Ectodermal cell (in vitro differentiated cells): ENCODE measurements around the gene UBTD2.

ENCODE experiments used
- H3K27ac ChIP-seq: 2 replicates; pipeline ENCODE4 v1.7.0; 2013; ENCODE audit warnings: mild to moderate bottlenecking, low read depth, low read length; ENCODE audit not compliant: insufficient read depth, poor library complexity, severe bottlenecking
- H3K27me3 ChIP-seq: 2 replicates; pipeline ENCODE4 v1.7.0; 2013; ENCODE audit warnings: mild to moderate bottlenecking, low read length; ENCODE audit not compliant: insufficient read depth, control insufficient read depth, poor library complexity, severe bottlenecking
- H3K36me3 ChIP-seq: one replicate; pipeline ENCODE4 v1.7.0; 2013; ENCODE audit warnings: low read length; ENCODE audit not compliant: control insufficient read depth, insufficient read depth
- H3K4me1 ChIP-seq: one replicate; pipeline ENCODE4 v1.7.0; 2013; ENCODE audit warnings: low read length; ENCODE audit not compliant: control insufficient read depth, insufficient read depth
- H3K4me3 ChIP-seq: 2 replicates; pipeline ENCODE4 v1.7.0; 2013; ENCODE audit warnings: low read depth, low read length, control low read depth; ENCODE audit not compliant: insufficient read depth
- H3K9me3 ChIP-seq: 2 replicates; pipeline ENCODE4 v1.7.0; 2013; ENCODE audit warnings: mild to moderate bottlenecking, low read length, moderate library complexity; ENCODE audit not compliant: control insufficient read depth
- WGBS, 2 experiments: methylation state at CpG; one replicate each; pipeline ENCODE4 v1.1.7; 2013; ENCODE audit warnings: missing lambda C conversion rate in 2 of 2; 5-methylcytosine and 5-hydroxymethylcytosine counted together

Gene UBTD2

GRCh38 chr5:172248637-172249036 is 34.9 kb downstream of the UBTD2 start:
- 91 to 93% methylated on average over 1 to 2 of the region's 2 CpGs for WGBS, 2 experiments
- H3K4me1 ChIP-seq = no peaks in the 10 kb centered on the region
- H3K27ac ChIP-seq = no peak overlapping the region
- H3K36me3 ChIP-seq = peaks cover 7% of the 10 kb centered on the region
- H3K27me3 ChIP-seq = no peaks in the 10 kb centered on the region
- H3K9me3 ChIP-seq = no peaks in the 10 kb centered on the region
- H3K4me3 ChIP-seq = no peak overlapping the region

- no peak overlapping the region for H3K4me3 ChIP-seq
- no peaks in the 10 kb centered on the region for H3K9me3 ChIP-seq
- 77 to 86% methylated on average over 1 of the region's 1 CpG for WGBS, 2 experiments
- no peaks in the 10 kb centered on the region for H3K27me3 ChIP-seq
- H3K27ac ChIP-seq = no peak overlapping the region
- H3K4me1 ChIP-seq = no peaks in the 10 kb centered on the region
- no peaks in the 10 kb centered on the region for H3K36me3 ChIP-seq
Measured at GRCh38 chr5:172245703-172246125, 37.9 kb downstream of the UBTD2 start.

GRCh38 chr5:172245046-172245445 is 38.5 kb downstream of the UBTD2 start:
- WGBS, 2 experiments = 83 to 98% methylated on average over 1 to 2 of the region's 2 CpGs
- Histone ChIP-seq H3K4me1 (no peaks in the 10 kb centered on the region), H3K27ac (no peak overlapping the region), H3K27me3 (no peaks in the 10 kb centered on the region), H3K36me3 (no peaks in the 10 kb centered on the region), H3K4me3 (no peak overlapping the region), H3K9me3 (no peaks in the 10 kb centered on the region)

GRCh38 chr5:172243302-172243701 is 40.3 kb downstream of the UBTD2 start:
- Histone ChIP-seq H3K27me3 (no peaks in the 10 kb centered on the region), H3K27ac (no peak overlapping the region), H3K4me3 (no peak overlapping the region), H3K4me1 (no peaks in the 10 kb centered on the region), H3K9me3 (no peaks in the 10 kb centered on the region), H3K36me3 (no peaks in the 10 kb centered on the region)
- WGBS, 2 experiments = 93 to 97% methylated on average over 3 of the region's 3 CpGs

GRCh38 chr5:172238334-172238733 is 45.2 kb downstream of the UBTD2 start:
- no peaks in the 10 kb centered on the region for H3K4me1 ChIP-seq
- no peaks in the 10 kb centered on the region for H3K27me3 ChIP-seq
- no peak overlapping the region for H3K27ac ChIP-seq
- peaks cover 1% of the 10 kb centered on the region for H3K36me3 ChIP-seq
- no peaks in the 10 kb centered on the region for H3K9me3 ChIP-seq
- WGBS, 2 experiments = 88 to 95% methylated on average over 1 of the region's 1 CpG
- H3K4me3 ChIP-seq = no peak overlapping the region

GRCh38 chr5:172235827-172236736 is 47.5 kb downstream of the UBTD2 start:
- no peaks in the 10 kb centered on the region for H3K27me3 ChIP-seq
- H3K9me3 ChIP-seq = no peaks in the 10 kb centered on the region
- WGBS, 2 experiments = 86 to 90% methylated on average over 2 to 3 of the region's 3 CpGs
- H3K4me1 ChIP-seq = no peaks in the 10 kb centered on the region
- H3K36me3 ChIP-seq = peaks cover 12% of the 10 kb centered on the region
- no peak overlapping the region for H3K27ac ChIP-seq
- H3K4me3 ChIP-seq = no peak overlapping the region

GRCh38 chr5:172235132-172235780 is 48.3 kb downstream of the UBTD2 start:
- no peak overlapping the region for H3K27ac ChIP-seq
- no peaks in the 10 kb centered on the region for H3K4me1 ChIP-seq
- no peaks in the 10 kb centered on the region for H3K27me3 ChIP-seq
- 74 to 76% methylated on average over 4 of the region's 4 CpGs for WGBS, 2 experiments
- H3K4me3 ChIP-seq = no peak overlapping the region
- H3K9me3 ChIP-seq = no peaks in the 10 kb centered on the region
- H3K36me3 ChIP-seq = peaks cover 12% of the 10 kb centered on the region

GRCh38 chr5:172234031-172234430 is 49.5 kb downstream of the UBTD2 start:
- Histone ChIP-seq H3K9me3 (no peaks in the 10 kb centered on the region), H3K27ac (no peak overlapping the region), H3K27me3 (no peaks in the 10 kb centered on the region), H3K36me3 (peaks cover 12% of the 10 kb centered on the region), H3K4me1 (no peaks in the 10 kb centered on the region), H3K4me3 (no peak overlapping the region)
- WGBS, 2 experiments = 93 to 98% methylated on average over 3 to 4 of the region's 4 CpGs

GRCh38 chr5:172229904-172230303 is 53.7 kb downstream of the UBTD2 start:
- no CpG with 5 or more reads among the region's 1 CpG for WGBS, 2 experiments
- Histone ChIP-seq H3K4me1 (no peaks in the 10 kb centered on the region), H3K4me3 (no peak overlapping the region), H3K9me3 (no peaks in the 10 kb centered on the region), H3K27ac (no peak overlapping the region), H3K27me3 (no peaks in the 10 kb centered on the region), H3K36me3 (peaks cover 12% of the 10 kb centered on the region)

- Histone ChIP-seq H3K36me3 (peaks cover 16% of the 10 kb centered on the region), H3K4me3 (no peak overlapping the region), H3K9me3 (no peaks in the 10 kb centered on the region), H3K27ac (no peak overlapping the region), H3K4me1 (no peaks in the 10 kb centered on the region), H3K27me3 (no peaks in the 10 kb centered on the region)
- 90% methylated on average over 1 of the region's 1 CpG; no CpG with 5 or more reads in 1 of the 2 experiments for WGBS, 2 experiments
Measured at GRCh38 chr5:172224996-172225395, 58.6 kb downstream of the UBTD2 start.
